ENCODE results near the gene SPATA31D4. TPM values are rescaled to one million over a fixed set of nuclear protein-coding genes. Genes with fewer than 3 reads are reported as not detected.
"Not testable (repeated sequence)": the region's sequence is repeated elsewhere in the genome, so short reads cannot be mapped to it uniquely, and the experiment has no call there.

The SPATA31D4 gene
- total RNA-seq, 1 donor from 2014 or later: not detected

DNA sequence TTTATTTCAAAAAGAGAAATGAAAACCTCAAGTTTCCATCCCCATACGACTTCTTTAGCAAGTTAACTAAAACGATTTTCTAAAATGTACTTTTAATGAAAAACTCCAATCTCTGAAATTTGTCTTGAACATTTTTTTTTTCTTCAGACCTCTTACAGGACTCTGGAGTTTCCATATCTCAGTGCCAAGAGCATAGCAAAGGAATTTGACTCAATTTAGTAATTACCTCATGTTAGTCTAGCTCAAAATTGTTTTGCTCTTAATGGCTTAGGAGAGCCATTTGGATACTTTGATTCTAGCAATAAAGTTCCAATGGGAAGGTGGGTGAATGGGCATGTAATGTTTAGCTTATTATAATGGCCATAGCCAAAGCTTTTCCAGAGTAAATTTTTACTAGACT, 26.0 kb upstream of the SPATA31D4 start:
- H3K27ac ChIP-seq: no peak overlapping the region
- H3K4me3 ChIP-seq: no peak overlapping the region
- H3K9me3 ChIP-seq: no peaks in the 10 kb centered on the region
- no peaks in the 10 kb centered on the region for H3K36me3 ChIP-seq
- TF ChIP-seq, protein P1, sequence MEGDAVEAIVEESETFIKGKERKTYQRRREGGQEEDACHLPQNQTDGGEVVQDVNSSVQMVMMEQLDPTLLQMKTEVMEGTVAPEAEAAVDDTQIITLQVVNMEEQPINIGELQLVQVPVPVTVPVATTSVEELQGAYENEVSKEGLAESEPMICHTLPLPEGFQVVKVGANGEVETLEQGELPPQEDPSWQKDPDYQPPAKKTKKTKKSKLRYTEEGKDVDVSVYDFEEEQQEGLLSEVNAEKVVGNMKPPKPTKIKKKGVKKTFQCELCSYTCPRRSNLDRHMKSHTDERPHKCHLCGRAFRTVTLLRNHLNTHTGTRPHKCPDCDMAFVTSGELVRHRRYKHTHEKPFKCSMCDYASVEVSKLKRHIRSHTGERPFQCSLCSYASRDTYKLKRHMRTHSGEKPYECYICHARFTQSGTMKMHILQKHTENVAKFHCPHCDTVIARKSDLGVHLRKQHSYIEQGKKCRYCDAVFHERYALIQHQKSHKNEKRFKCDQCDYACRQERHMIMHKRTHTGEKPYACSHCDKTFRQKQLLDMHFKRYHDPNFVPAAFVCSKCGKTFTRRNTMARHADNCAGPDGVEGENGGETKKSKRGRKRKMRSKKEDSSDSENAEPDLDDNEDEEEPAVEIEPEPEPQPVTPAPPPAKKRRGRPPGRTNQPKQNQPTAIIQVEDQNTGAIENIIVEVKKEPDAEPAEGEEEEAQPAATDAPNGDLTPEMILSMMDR (IDR thresholded peaks at IDR 0.05): no peak
- TF ChIP-seq POLR2AphosphoS5 (IDR thresholded peaks at IDR 0.05; ENCODE audit: insufficient read depth in 1 of 2, low read depth in 1 of 2): no peak
- no peak for TF ChIP-seq POLR2A (IDR thresholded peaks at IDR 0.05)
- no peaks in the 10 kb centered on the region for H3K27me3 ChIP-seq
- DNase-seq (ENCODE audit: extremely low spot score in 2 of 2): no peak
- intact Hi-C loops (cut with DNase I): no loop called here
- no peaks in the 10 kb centered on the region for H3K4me1 ChIP-seq

GRCh38 chr9:81902626-81903025, 25.6 kb upstream of the SPATA31D4 start:
- intact Hi-C loops (cut with DNase I): no loop called here
- TF ChIP-seq, protein P1 (IDR thresholded peaks at IDR 0.05): no peak
- TF ChIP-seq POLR2A (IDR thresholded peaks at IDR 0.05): no peak
- TF ChIP-seq POLR2AphosphoS5 (IDR thresholded peaks at IDR 0.05; ENCODE audit: insufficient read depth in 1 of 2, low read depth in 1 of 2): no peak
- H3K27ac ChIP-seq: no peak overlapping the region
- H3K9me3 ChIP-seq: no peaks in the 10 kb centered on the region
- H3K36me3 ChIP-seq: no peaks in the 10 kb centered on the region
- no peak overlapping the region for H3K4me3 ChIP-seq
- no peaks in the 10 kb centered on the region for H3K4me1 ChIP-seq
- H3K27me3 ChIP-seq: no peaks in the 10 kb centered on the region
- no peak for DNase-seq (ENCODE audit: extremely low spot score in 2 of 2)

DNA sequence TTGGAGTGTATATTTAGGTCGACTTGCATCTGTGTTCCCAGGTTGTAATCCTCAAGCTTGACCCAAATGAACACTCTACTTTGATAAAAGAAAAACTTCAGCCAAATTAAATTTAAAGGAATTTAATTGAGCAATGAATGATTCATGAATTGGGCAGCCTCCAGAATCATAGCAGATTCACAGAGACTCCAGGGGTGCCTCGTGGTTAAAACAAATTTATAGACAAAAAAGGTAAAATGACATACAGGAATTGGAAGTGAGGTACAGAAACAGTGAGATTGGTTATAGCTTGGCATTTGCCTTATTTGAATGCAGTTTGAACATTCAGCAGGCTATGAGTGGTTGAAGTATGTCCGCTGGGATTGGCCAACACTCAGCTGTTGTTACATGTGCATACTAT, 21.6 kb upstream of the SPATA31D4 start:
- Histone ChIP-seq H3K9me3 (no peaks in the 10 kb centered on the region), H3K27ac (no peak overlapping the region), H3K4me3 (no peak overlapping the region), H3K4me1 (no peaks in the 10 kb centered on the region), H3K27me3 (no peaks in the 10 kb centered on the region), H3K36me3 (no peaks in the 10 kb centered on the region)
- TF ChIP-seq, protein P1 (IDR thresholded peaks at IDR 0.05): no peak
- TF ChIP-seq POLR2A (IDR thresholded peaks at IDR 0.05) (no peak), POLR2AphosphoS5 (IDR thresholded peaks at IDR 0.05; ENCODE audit: insufficient read depth in 1 of 2, low read depth in 1 of 2) (no peak)
- intact Hi-C loops (cut with DNase I): no loop called here
- no peak for DNase-seq (ENCODE audit: extremely low spot score in 2 of 2)

DNA sequence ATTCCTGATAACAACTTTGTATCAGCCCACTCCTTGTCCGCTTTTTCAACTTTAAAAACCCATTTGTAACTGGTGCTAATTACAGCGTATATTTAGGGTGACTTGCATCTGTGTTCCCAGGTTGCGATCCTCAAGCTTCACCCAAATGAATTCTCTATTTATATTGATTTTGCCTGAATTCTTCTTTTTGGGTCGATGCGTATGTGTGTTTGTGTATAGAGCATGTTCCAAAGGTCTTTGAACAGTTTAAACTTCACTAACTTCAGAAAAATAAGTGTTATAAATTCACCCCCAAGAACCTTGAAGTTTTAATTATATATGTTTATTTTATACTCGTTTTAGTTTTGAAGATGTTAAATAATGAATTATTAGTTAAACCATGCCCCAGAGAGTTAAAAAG, 16.1 kb upstream of the SPATA31D4 start:
- H3K4me1 ChIP-seq: no peaks in the 10 kb centered on the region
- intact Hi-C loops (cut with DNase I): no loop called here
- H3K9me3 ChIP-seq: no peaks in the 10 kb centered on the region
- H3K27me3 ChIP-seq: no peaks in the 10 kb centered on the region
- H3K4me3 ChIP-seq: no peak overlapping the region
- no peaks in the 10 kb centered on the region for H3K36me3 ChIP-seq
- no peak overlapping the region for H3K27ac ChIP-seq
- TF ChIP-seq POLR2A (IDR thresholded peaks at IDR 0.05) (no peak), POLR2AphosphoS5 (IDR thresholded peaks at IDR 0.05; ENCODE audit: insufficient read depth in 1 of 2, low read depth in 1 of 2) (no peak)
- TF ChIP-seq, protein P1 (IDR thresholded peaks at IDR 0.05): no peak
- DNase-seq (ENCODE audit: extremely low spot score in 2 of 2): no peak

DNA sequence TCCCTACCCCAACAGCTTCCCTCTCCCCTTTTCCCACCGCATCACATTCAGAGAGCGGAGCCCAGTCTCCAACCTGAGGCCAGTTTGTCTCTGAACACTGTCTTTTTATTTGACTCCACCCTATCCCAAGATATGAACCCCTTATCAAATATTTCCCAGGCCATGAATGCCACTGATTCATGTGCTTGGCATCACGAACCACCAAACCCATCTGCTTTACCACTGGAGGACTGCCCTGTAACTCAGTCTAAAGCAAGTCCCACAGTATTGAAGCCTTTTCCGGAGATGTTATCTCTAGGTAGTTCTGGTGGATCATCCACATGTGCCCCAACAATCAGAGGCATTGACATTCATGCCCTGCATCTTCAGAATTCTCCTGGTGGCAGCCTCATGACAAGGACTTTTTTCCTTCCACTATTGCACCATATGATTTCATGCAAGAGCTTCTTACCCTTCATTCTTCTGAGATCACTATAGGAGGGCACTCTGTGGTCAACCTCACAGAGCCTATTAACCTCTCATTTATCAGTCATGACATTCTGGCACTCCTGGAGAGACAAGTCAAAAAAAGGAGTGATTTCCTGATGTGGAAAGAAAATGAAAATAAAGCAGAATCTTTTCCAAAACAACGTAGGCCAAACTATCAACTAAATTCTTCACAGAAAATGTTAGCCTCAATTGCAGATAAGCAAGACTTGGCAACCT, 12.3 kb upstream of the SPATA31D4 start:
- intact Hi-C loops (cut with DNase I): no loop called here
- H3K4me1 ChIP-seq: no peaks in the 10 kb centered on the region
- H3K4me3 ChIP-seq: no peak overlapping the region
- no peak for DNase-seq (ENCODE audit: extremely low spot score in 2 of 2)
- H3K36me3 ChIP-seq: no peaks in the 10 kb centered on the region
- H3K9me3 ChIP-seq: no peaks in the 10 kb centered on the region
- TF ChIP-seq, protein P1 (IDR thresholded peaks at IDR 0.05): no peak
- TF ChIP-seq POLR2A (IDR thresholded peaks at IDR 0.05) (no peak), POLR2AphosphoS5 (IDR thresholded peaks at IDR 0.05; ENCODE audit: insufficient read depth in 1 of 2, low read depth in 1 of 2) (no peak)
- no peaks in the 10 kb centered on the region for H3K27me3 ChIP-seq
- no peak overlapping the region for H3K27ac ChIP-seq

- DNase-seq (ENCODE audit: extremely low spot score in 2 of 2); H3K36me3 ChIP-seq; H3K4me3 ChIP-seq; H3K27me3 ChIP-seq; H3K4me1 ChIP-seq; intact Hi-C loops (cut with DNase I); H3K27ac ChIP-seq; H3K9me3 ChIP-seq: not testable (repeated sequence)
Observed at GRCh38 chr9:81918507-81918906, 9.7 kb upstream of the SPATA31D4 start.

GRCh38 chr9:81930147-81930546, 1.9 kb downstream of the SPATA31D4 start:
- H3K27me3 ChIP-seq; H3K4me3 ChIP-seq; DNase-seq (ENCODE audit: extremely low spot score in 2 of 2); H3K27ac ChIP-seq; H3K9me3 ChIP-seq; H3K36me3 ChIP-seq; intact Hi-C loops (cut with DNase I); H3K4me1 ChIP-seq: not testable (repeated sequence)

- H3K9me3 ChIP-seq; DNase-seq (ENCODE audit: extremely low spot score in 2 of 2); H3K4me1 ChIP-seq; H3K27me3 ChIP-seq; H3K27ac ChIP-seq; H3K4me3 ChIP-seq; intact Hi-C loops (cut with DNase I); H3K36me3 ChIP-seq: not testable (repeated sequence)
Observed at GRCh38 chr9:81933547-81933946, 5.3 kb downstream of the SPATA31D4 start.
